Cardiac fibroblast (primary cell): ENCODE data around the gene TNFRSF25.
"Not testable (repeated sequence)": the region's sequence is repeated elsewhere in the genome, so short reads cannot be mapped to it uniquely, and the experiment has no call there.

Experiments
- DNase-seq, 2 donors: peaks; one replicate each; pipeline versions ENCODE4 v3.0.0 to v3.0.0-alpha.2; 2010; ENCODE audit warnings: low read depth in 2 of 2
- H3K4me3 ChIP-seq, 2 donors: replicated peaks in 1 of 2; 1 replicate in 1 of 2; 2 replicates in 1 of 2; pipeline ENCODE4 v1.5.1; 2011; ENCODE audit warnings: low read depth in 2 of 2, low read length in 2 of 2, mild to moderate bottlenecking in 2 of 2, moderate library complexity in 1 of 2
- TF ChIP-seq, protein P1 (sequence below): IDR thresholded peaks from one replicate; pipeline ENCODE4 v1.5.1; 2011; ENCODE audit warnings: low read depth, mild to moderate bottlenecking, low read length, inconsistent platforms

Gene TNFRSF25

GRCh38 chr1:6450005-6450450, 15.9 kb downstream of the TNFRSF25 start:
- DNase-seq: no peak
- H3K4me3 ChIP-seq: no peak overlapping the region
- TF ChIP-seq, protein P1, sequence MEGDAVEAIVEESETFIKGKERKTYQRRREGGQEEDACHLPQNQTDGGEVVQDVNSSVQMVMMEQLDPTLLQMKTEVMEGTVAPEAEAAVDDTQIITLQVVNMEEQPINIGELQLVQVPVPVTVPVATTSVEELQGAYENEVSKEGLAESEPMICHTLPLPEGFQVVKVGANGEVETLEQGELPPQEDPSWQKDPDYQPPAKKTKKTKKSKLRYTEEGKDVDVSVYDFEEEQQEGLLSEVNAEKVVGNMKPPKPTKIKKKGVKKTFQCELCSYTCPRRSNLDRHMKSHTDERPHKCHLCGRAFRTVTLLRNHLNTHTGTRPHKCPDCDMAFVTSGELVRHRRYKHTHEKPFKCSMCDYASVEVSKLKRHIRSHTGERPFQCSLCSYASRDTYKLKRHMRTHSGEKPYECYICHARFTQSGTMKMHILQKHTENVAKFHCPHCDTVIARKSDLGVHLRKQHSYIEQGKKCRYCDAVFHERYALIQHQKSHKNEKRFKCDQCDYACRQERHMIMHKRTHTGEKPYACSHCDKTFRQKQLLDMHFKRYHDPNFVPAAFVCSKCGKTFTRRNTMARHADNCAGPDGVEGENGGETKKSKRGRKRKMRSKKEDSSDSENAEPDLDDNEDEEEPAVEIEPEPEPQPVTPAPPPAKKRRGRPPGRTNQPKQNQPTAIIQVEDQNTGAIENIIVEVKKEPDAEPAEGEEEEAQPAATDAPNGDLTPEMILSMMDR: no peak

DNA sequence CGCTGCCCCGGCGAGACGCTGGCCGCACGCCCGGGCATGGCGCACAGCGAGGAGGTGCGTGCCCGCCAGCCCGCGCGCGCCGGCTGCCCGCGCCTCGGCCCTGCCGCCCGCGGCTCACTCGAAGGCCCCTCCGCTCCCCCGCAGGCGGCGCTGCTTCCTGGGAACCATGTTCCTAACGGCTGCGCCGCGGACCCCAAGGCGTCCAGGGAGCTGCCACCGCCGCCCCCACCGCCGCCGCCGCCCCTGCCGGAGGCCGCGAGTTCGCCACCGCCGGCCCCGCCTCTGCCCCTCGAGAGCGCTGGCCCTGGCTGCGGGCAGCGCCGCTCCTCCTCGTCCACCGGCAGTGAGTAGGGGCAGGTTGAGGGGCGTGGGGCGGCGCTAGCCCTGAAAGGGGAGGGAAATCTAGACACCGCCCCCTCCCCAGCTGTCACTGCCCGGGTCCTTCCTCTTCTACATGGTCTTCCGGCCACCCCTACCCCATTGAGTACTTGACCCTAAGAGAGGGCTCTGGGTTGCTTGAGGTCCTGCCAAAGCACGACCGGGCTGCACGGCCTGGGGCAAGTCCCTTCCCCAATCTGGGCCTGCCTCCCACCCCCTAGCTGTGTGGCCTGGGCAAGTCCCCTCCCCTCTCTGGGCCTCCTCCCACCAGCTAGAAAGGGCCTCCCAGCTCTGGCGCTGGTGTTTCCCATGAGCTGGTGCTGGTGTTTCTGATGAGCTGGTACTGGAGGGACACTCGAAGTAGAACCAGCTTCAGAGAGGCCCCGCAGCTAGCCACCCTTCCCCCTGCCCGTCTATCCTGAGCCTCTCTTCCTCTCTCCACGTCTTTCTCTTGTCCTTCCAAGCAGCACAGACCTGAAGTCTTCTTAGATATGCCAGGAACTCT, 17.0 kb downstream of the TNFRSF25 start:
- TF ChIP-seq, protein P1: no peak
- DNase-seq: no peak
- no peak overlapping the region for H3K4me3 ChIP-seq

DNA sequence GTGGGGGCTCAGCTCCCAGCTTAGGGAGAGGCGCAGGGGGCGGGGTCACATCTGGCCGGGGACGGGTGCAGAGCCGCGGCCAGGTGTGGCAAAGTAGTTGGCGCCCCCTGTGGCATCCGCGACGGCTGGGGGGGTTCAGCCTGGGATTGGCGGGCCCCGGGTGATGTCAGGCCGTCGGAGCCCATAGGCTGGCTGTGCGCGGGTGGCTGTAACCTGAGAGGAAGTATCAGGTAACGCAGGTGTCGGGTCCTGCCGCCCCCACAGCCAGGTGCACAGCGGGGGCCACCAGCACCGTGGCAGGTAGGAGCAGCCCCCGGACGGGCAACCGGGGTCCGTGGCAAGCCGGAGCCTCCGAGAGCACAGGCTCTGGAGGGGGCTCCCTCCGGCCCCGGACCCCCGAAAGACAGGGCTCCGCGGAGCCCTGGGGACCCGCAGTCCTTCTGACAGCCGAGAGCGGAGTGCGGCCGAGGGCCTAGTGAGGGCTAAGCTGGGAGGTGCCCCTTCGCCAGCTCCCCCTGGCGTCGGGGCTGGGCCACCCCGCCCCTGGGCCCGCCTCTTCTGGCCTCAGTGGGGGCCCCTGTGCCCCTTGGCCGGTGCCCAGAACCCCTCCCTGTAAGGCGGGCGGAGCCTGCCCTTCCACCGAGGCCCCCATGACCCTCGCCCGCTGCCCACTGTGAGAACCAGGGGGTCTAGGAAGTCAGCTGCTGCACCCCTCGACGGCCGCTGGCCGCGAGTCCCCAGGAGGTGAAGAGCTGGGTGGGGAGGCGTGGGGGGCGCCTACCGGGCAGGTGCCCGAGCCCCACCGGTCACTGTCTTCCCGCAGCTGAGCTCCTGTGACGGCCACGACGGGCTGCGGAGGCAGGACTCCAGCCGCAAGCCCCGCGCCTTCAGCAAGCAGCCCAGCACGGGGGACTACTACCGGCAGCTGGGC, 17.9 kb downstream of the TNFRSF25 start:
- no peak overlapping the region for H3K4me3 ChIP-seq
- no peak for DNase-seq

DNA sequence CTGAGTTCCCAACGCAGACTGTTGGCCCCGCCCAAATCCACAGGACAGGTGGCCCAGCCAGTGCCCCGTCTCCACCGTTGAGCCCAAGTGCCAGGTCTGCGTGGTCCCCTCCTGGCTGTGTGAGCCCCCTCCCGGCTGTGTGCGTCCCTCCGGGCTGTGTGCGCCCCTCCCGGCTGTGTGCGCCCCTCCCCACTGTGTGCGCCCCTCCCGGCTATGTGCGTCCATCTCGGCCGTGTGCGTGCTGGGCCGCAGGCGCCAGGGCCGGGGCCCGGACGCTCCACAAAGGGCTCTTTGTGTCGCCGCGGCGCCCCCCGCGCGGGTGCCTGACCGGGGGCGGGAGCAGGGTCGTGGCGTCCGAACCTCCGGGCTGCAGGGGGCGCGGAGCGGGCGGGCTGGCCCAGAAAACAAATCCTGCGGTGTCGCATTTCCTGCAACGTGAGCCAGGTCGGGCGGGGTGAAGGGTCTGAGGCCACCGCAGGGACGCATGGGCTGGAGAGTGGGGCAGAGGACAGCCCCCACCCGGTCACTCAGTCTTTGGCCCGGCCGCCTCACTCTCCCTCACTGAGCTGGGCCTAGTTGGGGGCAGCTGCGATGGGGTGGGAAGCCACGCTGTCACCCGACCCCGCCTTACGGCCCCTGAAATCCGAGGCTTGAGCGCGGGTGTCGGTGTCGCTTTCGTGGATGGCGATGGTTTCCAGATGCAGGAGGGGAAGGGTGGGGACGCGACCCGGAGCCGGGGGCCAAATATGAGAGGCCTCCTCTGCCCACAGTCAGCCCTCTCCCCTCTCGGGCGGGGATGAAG, 18.8 kb downstream of the TNFRSF25 start:
- H3K4me3 ChIP-seq: no peak overlapping the region
- TF ChIP-seq, protein P1: no peak
- no peak for DNase-seq

More for the DNA sequence above, 17.9 kb downstream of the TNFRSF25 start:
- TF ChIP-seq, protein P1: no peak

DNA sequence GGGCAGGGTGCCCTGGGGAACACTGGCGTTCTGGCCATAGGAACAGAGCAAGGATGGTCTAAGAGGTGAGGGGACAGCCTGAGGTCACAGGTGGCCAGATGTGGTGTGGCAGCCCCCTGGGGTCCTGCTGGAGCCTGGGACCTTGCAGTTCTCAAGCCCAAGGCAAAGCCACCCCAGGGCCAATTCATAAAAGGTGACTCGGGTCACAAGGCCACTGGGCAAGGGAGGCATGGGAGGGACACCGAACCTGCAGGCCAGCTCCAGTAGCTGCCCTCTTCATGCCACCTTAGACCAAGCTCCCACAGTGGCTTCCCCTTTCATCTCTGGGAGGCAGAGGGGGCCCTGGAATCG, 19.3 kb downstream of the TNFRSF25 start:
- H3K4me3 ChIP-seq: no peak overlapping the region
- TF ChIP-seq, protein P1: no peak
- DNase-seq: no peak

GRCh38 chr1:6445929-6446328, 20.0 kb downstream of the TNFRSF25 start:
- DNase-seq, H3K4me3 ChIP-seq: not testable (repeated sequence)
